GM23338 (cell line): Measurements from ENCODE around the gene TULP3. TPM values are rescaled to one million over a fixed set of nuclear protein-coding genes. Genes with fewer than 3 reads are reported as not detected.

Experiments used
- CREB1 ChIP-seq: fragments of 250-450 bp; sonication (Bioruptor Pico); IDR thresholded peaks from 2 replicates; pipeline ENCODE4 v1.5.0; 2020; ENCODE audit warnings: low read depth, mild to moderate bottlenecking, moderate library complexity
- POLR2AphosphoS5 ChIP-seq: IDR thresholded peaks from 2 replicates; pipeline ENCODE4 v1.6.1; 2016; ENCODE audit warnings: antibody characterized with exemption, low read depth
- REST ChIP-seq: IDR thresholded peaks from one replicate; pipeline ENCODE4 v1.6.1; 2018; ENCODE audit warnings: antibody characterized with exemption; ENCODE audit not compliant: unreplicated experiment
- ZNF462 ChIP-seq: fragments of 250-450 bp; sonication (Bioruptor Pico); IDR thresholded peaks from 2 replicates; pipeline ENCODE4 v1.5.0; 2020; ENCODE audit warnings: mild to moderate bottlenecking, moderate library complexity
- polyA plus RNA-seq: library from polyadenylated mRNA; unstranded; fragments of >200 nt; fragmentation: Nextera tagmentation; extraction: Ambion mirVana; gene quantifications from 2 replicates; pipeline ENCODE4 v1.2.1, GENCODE V29; 2016
- total RNA-seq: library from RNA; depleted of rRNA; stranded (reverse); fragments of >200 nt; shearing (Covaris generic); gene quantifications from 2 replicates; pipeline ENCODE4 v1.2.3, GENCODE V29; 2014

TULP3 gene
- total and polyA plus RNA-seq, 2 experiments from 2014 or later, result 15.1 to 18.8 TPM

GRCh38 chr12:2890001-2890387 lies 697 bp upstream of the TULP3 start (continued):
- TF ChIP-seq ZNF462 (CRISPR knock-in tag) (no peak), REST (no peak), CREB1 (CRISPR knock-in tag) (no peak), POLR2AphosphoS5 (no peak)
